Common myeloid progenitor, CD34-positive (primary cell): ENCODE measurements around the gene UBL3.

Source experiments
- CTCF ChIA-PET: fragments of 350-600 bp; sonication (Branson Sonifier 250); formaldehyde crosslinking; loops from one replicate; lab custom pipeline; 2021; ENCODE audit warnings: antibody characterized with exemption; lab: Charles Lee
- POLR2A ChIA-PET: fragments of 350-600 bp; sonication (Branson Sonifier 250); formaldehyde crosslinking; loops from one replicate; lab custom pipeline; 2021; ENCODE audit warnings: antibody characterized with exemption; lab: Charles Lee
- DNase-seq, 3 donors: peaks; one replicate each; pipeline versions ENCODE4 v3.0.0 to v3.0.0-alpha.2; 2013
- H3K27ac ChIP-seq, 2 experiments: 1 replicate in 1 of 2; 2 replicates in 1 of 2; pipeline ENCODE4 v1.7.0; 2013; ENCODE audit warnings: inconsistent platforms in 2 of 2, low read length in 2 of 2, mild to moderate bottlenecking in 2 of 2, low read depth in 1 of 2, moderate library complexity in 1 of 2; ENCODE audit not compliant: severe bottlenecking in 2 of 2, insufficient read depth in 1 of 2, poor library complexity in 1 of 2
- H3K27me3 ChIP-seq, 5 experiments: replicated peaks in 2 of 5; 1 replicate in 3 of 5; 2 replicates in 2 of 5; pipeline versions ENCODE4 v1.6.1 to v1.7.0; 2013; ENCODE audit warnings: low read length in 4 of 5, mild to moderate bottlenecking in 2 of 5, moderate library complexity in 2 of 5, inconsistent platforms in 1 of 5; ENCODE audit not compliant: insufficient read depth in 5 of 5, control insufficient read depth in 4 of 5
- H3K36me3 ChIP-seq, 4 experiments: 1 replicate in 2 of 4; 2 replicates in 2 of 4; pipeline versions ENCODE4 v1.6.1 to v1.7.0; 2013; ENCODE audit warnings: low read length in 3 of 4, control low read depth in 1 of 4, mild to moderate bottlenecking in 1 of 4; ENCODE audit not compliant: control insufficient read depth in 4 of 4, insufficient read depth in 4 of 4
- H3K4me1 ChIP-seq, 4 experiments: 1 replicate in 3 of 4; 2 replicates in 1 of 4; pipeline versions ENCODE4 v1.6.1 to v1.7.1; 2013; ENCODE audit warnings: low read length in 3 of 4, mild to moderate bottlenecking in 3 of 4, control low read depth in 1 of 4, inconsistent platforms in 1 of 4, moderate library complexity in 1 of 4; ENCODE audit not compliant: control insufficient read depth in 4 of 4, insufficient read depth in 4 of 4; ENCODE audit errors: control extremely low read depth in 1 of 4
- H3K4me3 ChIP-seq, 7 experiments: 1 replicate in 4 of 7; 2 replicates in 3 of 7; pipeline versions ENCODE4 v1.5.1 to v1.7.0; 2013; ENCODE audit warnings: mild to moderate bottlenecking in 7 of 7, low read length in 6 of 7, moderate library complexity in 6 of 7, inconsistent platforms in 2 of 7, low read depth in 2 of 7, control low read depth in 1 of 7; ENCODE audit not compliant: insufficient read depth in 4 of 7, control insufficient read depth in 1 of 7; ENCODE audit errors: extremely low read depth in 1 of 7
- H3K9me3 ChIP-seq, 5 experiments: 1 replicate in 4 of 5; 2 replicates in 1 of 5; pipeline versions ENCODE4 v1.6.1 to v1.7.1; 2013; ENCODE audit warnings: low read length in 4 of 5, mild to moderate bottlenecking in 2 of 5, inconsistent platforms in 1 of 5, low read depth in 1 of 5, moderate library complexity in 1 of 5; ENCODE audit not compliant: control insufficient read depth in 4 of 5, insufficient read depth in 2 of 5; ENCODE audit errors: control extremely low read depth in 1 of 5
- WGBS: methylation state at CpG from one replicate; pipeline ENCODE4 v1.1.5; 2013; ENCODE audit not compliant: insufficient coverage; 5-methylcytosine and 5-hydroxymethylcytosine counted together

UBL3 gene

GRCh38 chr13:29803221-29803620 is 47.2 kb downstream of the UBL3 start:
- CTCF ChIA-PET: interaction anchor here (0.5 to 1.4 kb wide), 2 partner anchors 298 to 673 kb away, joined by 3 read pairs; no protein-coding TSS in a partner anchor
- DNase-seq: no peak

GRCh38 chr13:29802621-29803020 is 47.8 kb downstream of the UBL3 start:
- Histone ChIP-seq H3K4me1 (peaks cover 0 to 3% (median under 1%) of the 10 kb centered on the region in 4 experiments), H3K9me3 (peaks cover 0 to 19% (median 4%) of the 10 kb centered on the region in 5 experiments), H3K27ac (no peak overlapping the region), H3K4me3 (no peak overlapping the region), H3K27me3 (no peaks in the 10 kb centered on the region), H3K36me3 (no peaks in the 10 kb centered on the region)
- CTCF ChIA-PET: interaction anchor here (0.5 to 1.4 kb wide), 3 partner anchors 32 to 674 kb away, joined by 3 to 4 read pairs (median 3); no protein-coding TSS in a partner anchor
- no CpG with 5 or more reads among the region's 1 CpG for whole genome bisulfite sequencing
- POLR2A ChIA-PET: interaction anchor here (0.6 kb wide), 1 partner anchor 690 kb away, joined by 3 read pairs; no protein-coding TSS in a partner anchor
- no peak for DNase-seq

More at GRCh38 chr13:29803221-29803620, 47.2 kb downstream of the UBL3 start:
- WGBS: 100% methylated on average over 2 of the region's 3 CpGs
- Histone ChIP-seq H3K36me3 (no peaks in the 10 kb centered on the region), H3K27ac (no peak overlapping the region), H3K4me3 (no peak overlapping the region), H3K9me3 (peaks cover 0 to 19% (median 4%) of the 10 kb centered on the region in 5 experiments), H3K4me1 (peaks cover 0 to 5% (median 1%) of the 10 kb centered on the region in 4 experiments), H3K27me3 (no peaks in the 10 kb centered on the region)
- POLR2A ChIA-PET: no interaction called here

GRCh38 chr13:29801737-29802305 is 48.6 kb downstream of the UBL3 start:
- peaks cover 0 to 3% (median 0%) of the 10 kb centered on the region in 4 experiments for H3K4me1 ChIP-seq
- H3K9me3 ChIP-seq: peaks cover 0 to 19% (median 4%) of the 10 kb centered on the region in 5 experiments
- no peaks in the 10 kb centered on the region for H3K27me3 ChIP-seq
- H3K27ac ChIP-seq: no peak overlapping the region
- DNase-seq: peak in 2 of 3 donors; percentile 34 to 56
- H3K36me3 ChIP-seq: no peaks in the 10 kb centered on the region
- POLR2A ChIA-PET: interaction anchor here (0.6 kb wide), 2 partner anchors 294 to 690 kb away, joined by 3 to 4 read pairs; no protein-coding TSS in a partner anchor
- H3K4me3 ChIP-seq: no peak overlapping the region
- WGBS: 67% methylated on average over 2 of the region's 4 CpGs
- CTCF ChIA-PET: interaction anchor here (0.7 to 1.4 kb wide), 3 partner anchors 31 to 297 kb away, joined by 3 to 4 read pairs (median 3); no protein-coding TSS in a partner anchor

- WGBS: 97% methylated on average over 4 of the region's 4 CpGs
- peaks cover 0 to 19% (median 4%) of the 10 kb centered on the region in 5 experiments for H3K9me3 ChIP-seq
- no peaks in the 10 kb centered on the region for H3K27me3 ChIP-seq
- ChIA-PET CTCF (interaction anchor here (0.7 to 1.3 kb wide), 2 partner anchors 30 to 45 kb away, joined by 3 to 4 read pairs; no protein-coding TSS in a partner anchor), POLR2A (no interaction called here)
- H3K36me3 ChIP-seq: no peaks in the 10 kb centered on the region
- H3K4me1 ChIP-seq: peaks cover 0 to 3% (median 0%) of the 10 kb centered on the region in 4 experiments
- H3K4me3 ChIP-seq: no peak overlapping the region
- no peak overlapping the region for H3K27ac ChIP-seq
- DNase-seq: no peak
These were observed 49.3 kb downstream of the UBL3 start for GRCh38 chr13:29801102-29801501.

- Histone ChIP-seq H3K4me1 (peaks cover 0 to 3% (median 0%) of the 10 kb centered on the region in 4 experiments), H3K9me3 (peaks cover 0 to 19% (median 4%) of the 10 kb centered on the region in 5 experiments), H3K27me3 (no peaks in the 10 kb centered on the region), H3K36me3 (no peaks in the 10 kb centered on the region), H3K4me3 (no peak overlapping the region), H3K27ac (no peak overlapping the region)
- POLR2A ChIA-PET: no interaction called here
- 100% methylated on average over 3 of the region's 6 CpGs for WGBS
- CTCF ChIA-PET: no interaction called here
- no peak for DNase-seq
These were observed 49.7 kb downstream of the UBL3 start for GRCh38 chr13:29800687-29801086.

GRCh38 chr13:29799041-29799440 is 51.4 kb downstream of the UBL3 start:
- Histone ChIP-seq H3K27me3 (no peaks in the 10 kb centered on the region), H3K36me3 (no peaks in the 10 kb centered on the region), H3K4me1 (peaks cover 0 to 3% (median 0%) of the 10 kb centered on the region in 4 experiments), H3K27ac (no peak overlapping the region), H3K9me3 (peaks cover 0 to 19% (median 4%) of the 10 kb centered on the region in 5 experiments), H3K4me3 (no peak overlapping the region)
- ChIA-PET POLR2A (no interaction called here), CTCF (interaction anchor here (1.1 kb wide), 1 partner anchor 28 kb away, joined by 3 read pairs; no protein-coding TSS in a partner anchor)
- DNase-seq: no peak
- 83% methylated on average over 1 of the region's 2 CpGs for WGBS
